HEK293 (cell line): ENCODE measurements around the gene AGMO.

ENCODE experiments used
- CTCF ChIA-PET: fragments of 350-600 bp; formaldehyde crosslinking; extraction: SDS; loops from one replicate; lab custom pipeline; 2021; ENCODE audit warnings: antibody characterized with exemption; lab: Yijun Ruan, JAX
- POLR2A ChIA-PET: fragments of 300-600 bp; formaldehyde crosslinking; extraction: SDS; loops from one replicate; lab custom pipeline; 2020; ENCODE audit warnings: antibody characterized with exemption, inconsistent platforms; lab: Yijun Ruan, JAX
- H3K27ac ChIP-seq: fragments of 200-500 bp; sonication (Bioruptor generic); 2 replicates; pipeline ENCODE4 v1.5.1; 2014; ENCODE audit warnings: low read depth, low read length, control low read depth, inconsistent platforms; ENCODE audit errors: extremely low read depth
- H3K36me3 ChIP-seq, 2 experiments: fragments of 200-500 bp in 1 of 2; sonication (Bioruptor generic) in 1 of 2; 1 replicate in 1 of 2; 2 replicates in 1 of 2; pipeline ENCODE4 v1.5.1; 2014 to 2017; ENCODE audit warnings: inconsistent platforms in 2 of 2, low read length in 2 of 2; ENCODE audit not compliant: control insufficient read depth in 2 of 2, insufficient read depth in 1 of 2
- H3K4me1 ChIP-seq: fragments of 200-500 bp; sonication (Bioruptor generic); 2 replicates; pipeline ENCODE4 v1.5.1; 2014; ENCODE audit warnings: mild to moderate bottlenecking, low read length, inconsistent platforms; ENCODE audit not compliant: control insufficient read depth, insufficient read depth
- H3K4me3 ChIP-seq: 2 replicates; pipeline ENCODE4 v1.5.1; 2011; ENCODE audit warnings: low read depth, mild to moderate bottlenecking, control low read depth, low read length, moderate library complexity
- H3K9me3 ChIP-seq: fragments of 200-500 bp; sonication (Bioruptor generic); 2 replicates; pipeline ENCODE4 v1.5.1; 2014; ENCODE audit warnings: low read depth, low read length, inconsistent platforms; ENCODE audit not compliant: control insufficient read depth, insufficient read depth
- ZFP41 ChIP-seq: fragments of 450-650 bp; formaldehyde crosslinking; IDR thresholded peaks from 2 replicates; pipeline ENCODE4 v1.5.1; 2016; ENCODE audit warnings: missing biosample characterization, missing genetic modification characterization, borderline replicate concordance
- ZNF146 ChIP-seq: fragments of 450-650 bp; formaldehyde crosslinking; IDR thresholded peaks from 2 replicates; pipeline ENCODE4 v1.5.1; 2016; ENCODE audit warnings: missing biosample characterization, missing genetic modification characterization
- ZNF248 ChIP-seq: fragments of 450-650 bp; formaldehyde crosslinking; IDR thresholded peaks from 2 replicates; pipeline ENCODE4 v1.5.1; 2017; ENCODE audit warnings: missing biosample characterization, missing genetic modification characterization
- ZNF266 ChIP-seq: fragments of 450-650 bp; formaldehyde crosslinking; IDR thresholded peaks from 2 replicates; pipeline ENCODE4 v1.5.1; 2016; ENCODE audit warnings: missing biosample characterization, missing genetic modification characterization, low read depth
- ZNF76 ChIP-seq: fragments of 450-650 bp; formaldehyde crosslinking; IDR thresholded peaks from 2 replicates; pipeline ENCODE4; 2016; ENCODE audit warnings: low read depth, missing biosample characterization, missing genetic modification characterization, borderline replicate concordance
- ZNF791 ChIP-seq: fragments of 450-650 bp; formaldehyde crosslinking; IDR thresholded peaks from 2 replicates; pipeline ENCODE4 v1.5.1; 2016; ENCODE audit warnings: missing biosample characterization, missing genetic modification characterization
- ZNF837 ChIP-seq: fragments of 450-650 bp; formaldehyde crosslinking; IDR thresholded peaks from 2 replicates; pipeline ENCODE4 v1.5.1; 2016; ENCODE audit warnings: missing biosample characterization, missing genetic modification characterization
- TF ChIP-seq, protein P1 (sequence below): fragments of 450-650 bp; formaldehyde crosslinking; IDR thresholded peaks from 2 replicates; pipeline ENCODE4 v1.5.1; 2016; ENCODE audit warnings: missing biosample characterization, missing genetic modification characterization, borderline replicate concordance
- TF ChIP-seq, protein P2 (sequence below): fragments of 450-650 bp; formaldehyde crosslinking; IDR thresholded peaks from 2 replicates; pipeline ENCODE4 v1.5.1; 2016; ENCODE audit warnings: missing biosample characterization, missing genetic modification characterization, low read depth
- TF ChIP-seq, protein P3 (sequence below): fragments of 450-650 bp; formaldehyde crosslinking; IDR thresholded peaks from 2 replicates; pipeline ENCODE4 v1.5.1; 2016; ENCODE audit warnings: missing biosample characterization, missing genetic modification characterization
- TF ChIP-seq, protein P4 (sequence below): fragments of 450-650 bp; formaldehyde crosslinking; IDR thresholded peaks from 2 replicates; pipeline ENCODE4 v1.5.1; 2017; ENCODE audit warnings: missing biosample characterization, missing genetic modification characterization
- TF ChIP-seq, protein P5 (sequence below): fragments of 450-650 bp; formaldehyde crosslinking; IDR thresholded peaks from 2 replicates; pipeline ENCODE4 v1.5.1; 2017; ENCODE audit warnings: missing biosample characterization, missing genetic modification characterization

AGMO gene

DNA sequence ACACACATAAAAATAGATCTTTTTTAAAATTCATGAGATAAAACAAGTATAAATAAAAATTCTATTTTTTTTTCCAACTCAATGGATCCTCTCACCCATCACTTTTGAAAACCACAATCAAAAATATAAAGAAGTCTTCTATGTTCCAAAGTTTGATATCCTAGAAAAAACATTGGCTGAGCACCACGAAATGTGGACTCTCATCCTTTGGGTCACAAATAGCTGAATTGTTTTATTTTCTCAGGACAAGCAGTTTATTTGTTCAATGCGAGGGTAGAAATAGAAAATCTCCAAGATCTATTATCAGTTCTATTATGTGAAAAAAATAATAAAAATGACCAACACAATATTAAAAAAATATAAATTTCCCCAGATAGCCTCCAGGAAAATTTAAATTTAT lies 348.7 kb downstream of the AGMO start (continued):
- no peak for TF ChIP-seq ZNF837 (tag by site-specific recombination)
- TF ChIP-seq, protein P1, sequence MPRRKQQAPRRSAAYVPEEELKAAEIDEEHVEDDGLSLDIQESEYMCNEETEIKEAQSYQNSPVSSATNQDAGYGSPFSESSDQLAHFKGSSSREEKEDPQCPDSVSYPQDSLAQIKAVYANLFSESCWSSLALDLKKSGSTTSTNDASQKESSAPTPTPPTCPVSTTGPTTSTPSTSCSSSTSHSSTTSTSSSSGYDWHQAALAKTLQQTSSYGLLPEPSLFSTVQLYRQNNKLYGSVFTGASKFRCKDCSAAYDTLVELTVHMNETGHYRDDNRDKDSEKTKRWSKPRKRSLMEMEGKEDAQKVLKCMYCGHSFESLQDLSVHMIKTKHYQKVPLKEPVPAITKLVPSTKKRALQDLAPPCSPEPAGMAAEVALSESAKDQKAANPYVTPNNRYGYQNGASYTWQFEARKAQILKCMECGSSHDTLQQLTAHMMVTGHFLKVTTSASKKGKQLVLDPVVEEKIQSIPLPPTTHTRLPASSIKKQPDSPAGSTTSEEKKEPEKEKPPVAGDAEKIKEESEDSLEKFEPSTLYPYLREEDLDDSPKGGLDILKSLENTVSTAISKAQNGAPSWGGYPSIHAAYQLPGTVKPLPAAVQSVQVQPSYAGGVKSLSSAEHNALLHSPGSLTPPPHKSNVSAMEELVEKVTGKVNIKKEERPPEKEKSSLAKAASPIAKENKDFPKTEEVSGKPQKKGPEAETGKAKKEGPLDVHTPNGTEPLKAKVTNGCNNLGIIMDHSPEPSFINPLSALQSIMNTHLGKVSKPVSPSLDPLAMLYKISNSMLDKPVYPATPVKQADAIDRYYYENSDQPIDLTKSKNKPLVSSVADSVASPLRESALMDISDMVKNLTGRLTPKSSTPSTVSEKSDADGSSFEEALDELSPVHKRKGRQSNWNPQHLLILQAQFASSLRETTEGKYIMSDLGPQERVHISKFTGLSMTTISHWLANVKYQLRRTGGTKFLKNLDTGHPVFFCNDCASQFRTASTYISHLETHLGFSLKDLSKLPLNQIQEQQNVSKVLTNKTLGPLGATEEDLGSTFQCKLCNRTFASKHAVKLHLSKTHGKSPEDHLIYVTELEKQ, result no peak
- TF ChIP-seq, protein P2, sequence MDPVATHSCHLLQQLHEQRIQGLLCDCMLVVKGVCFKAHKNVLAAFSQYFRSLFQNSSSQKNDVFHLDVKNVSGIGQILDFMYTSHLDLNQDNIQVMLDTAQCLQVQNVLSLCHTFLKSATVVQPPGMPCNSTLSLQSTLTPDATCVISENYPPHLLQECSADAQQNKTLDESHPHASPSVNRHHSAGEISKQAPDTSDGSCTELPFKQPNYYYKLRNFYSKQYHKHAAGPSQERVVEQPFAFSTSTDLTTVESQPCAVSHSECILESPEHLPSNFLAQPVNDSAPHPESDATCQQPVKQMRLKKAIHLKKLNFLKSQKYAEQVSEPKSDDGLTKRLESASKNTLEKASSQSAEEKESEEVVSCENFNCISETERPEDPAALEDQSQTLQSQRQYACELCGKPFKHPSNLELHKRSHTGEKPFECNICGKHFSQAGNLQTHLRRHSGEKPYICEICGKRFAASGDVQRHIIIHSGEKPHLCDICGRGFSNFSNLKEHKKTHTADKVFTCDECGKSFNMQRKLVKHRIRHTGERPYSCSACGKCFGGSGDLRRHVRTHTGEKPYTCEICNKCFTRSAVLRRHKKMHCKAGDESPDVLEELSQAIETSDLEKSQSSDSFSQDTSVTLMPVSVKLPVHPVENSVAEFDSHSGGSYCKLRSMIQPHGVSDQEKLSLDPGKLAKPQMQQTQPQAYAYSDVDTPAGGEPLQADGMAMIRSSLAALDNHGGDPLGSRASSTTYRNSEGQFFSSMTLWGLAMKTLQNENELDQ (tag by site-specific recombination), result no peak

DNA sequence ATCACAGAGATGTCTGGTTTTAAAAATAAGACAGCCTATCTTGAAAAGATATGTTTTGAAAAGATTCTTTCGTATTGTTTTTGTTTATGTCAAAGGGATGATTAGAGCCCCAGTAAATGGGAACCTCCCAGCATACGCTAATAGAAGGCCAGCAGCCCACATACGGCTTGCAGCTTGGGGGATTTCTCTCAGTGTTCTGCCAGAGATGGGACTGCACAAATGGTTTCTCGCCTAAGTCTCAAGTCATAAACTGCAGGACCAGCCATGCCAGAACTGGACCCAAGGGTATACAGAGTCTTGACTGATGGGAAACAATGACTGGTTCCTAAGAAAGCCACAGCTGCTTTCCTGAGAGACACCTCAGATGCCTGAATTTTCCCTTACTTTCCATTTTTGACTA lies 352.4 kb downstream of the AGMO start:
- Histone ChIP-seq H3K36me3 (no peaks in the 10 kb centered on the region), H3K27ac (no peak overlapping the region), H3K4me1 (no peaks in the 10 kb centered on the region)
- CTCF ChIA-PET, result interaction anchor here (1.0 kb wide), 1 partner anchor 10 kb away, joined by 3 read pairs; no protein-coding TSS in a partner anchor
- TF ChIP-seq ZNF791 (tag by site-specific recombination) (no peak), ZNF76 (no peak), ZFP41 (tag by site-specific recombination) (no peak), ZNF266 (tag by site-specific recombination) (no peak), ZNF146 (tag by site-specific recombination) (no peak), ZNF248 (tag by site-specific recombination) (no peak)
- TF ChIP-seq, protein P3, sequence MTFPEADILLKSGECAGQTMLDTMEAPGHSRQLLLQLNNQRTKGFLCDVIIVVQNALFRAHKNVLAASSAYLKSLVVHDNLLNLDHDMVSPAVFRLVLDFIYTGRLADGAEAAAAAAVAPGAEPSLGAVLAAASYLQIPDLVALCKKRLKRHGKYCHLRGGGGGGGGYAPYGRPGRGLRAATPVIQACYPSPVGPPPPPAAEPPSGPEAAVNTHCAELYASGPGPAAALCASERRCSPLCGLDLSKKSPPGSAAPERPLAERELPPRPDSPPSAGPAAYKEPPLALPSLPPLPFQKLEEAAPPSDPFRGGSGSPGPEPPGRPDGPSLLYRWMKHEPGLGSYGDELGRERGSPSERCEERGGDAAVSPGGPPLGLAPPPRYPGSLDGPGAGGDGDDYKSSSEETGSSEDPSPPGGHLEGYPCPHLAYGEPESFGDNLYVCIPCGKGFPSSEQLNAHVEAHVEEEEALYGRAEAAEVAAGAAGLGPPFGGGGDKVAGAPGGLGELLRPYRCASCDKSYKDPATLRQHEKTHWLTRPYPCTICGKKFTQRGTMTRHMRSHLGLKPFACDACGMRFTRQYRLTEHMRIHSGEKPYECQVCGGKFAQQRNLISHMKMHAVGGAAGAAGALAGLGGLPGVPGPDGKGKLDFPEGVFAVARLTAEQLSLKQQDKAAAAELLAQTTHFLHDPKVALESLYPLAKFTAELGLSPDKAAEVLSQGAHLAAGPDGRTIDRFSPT (tag by site-specific recombination), result no peak
- TF ChIP-seq, protein P4, sequence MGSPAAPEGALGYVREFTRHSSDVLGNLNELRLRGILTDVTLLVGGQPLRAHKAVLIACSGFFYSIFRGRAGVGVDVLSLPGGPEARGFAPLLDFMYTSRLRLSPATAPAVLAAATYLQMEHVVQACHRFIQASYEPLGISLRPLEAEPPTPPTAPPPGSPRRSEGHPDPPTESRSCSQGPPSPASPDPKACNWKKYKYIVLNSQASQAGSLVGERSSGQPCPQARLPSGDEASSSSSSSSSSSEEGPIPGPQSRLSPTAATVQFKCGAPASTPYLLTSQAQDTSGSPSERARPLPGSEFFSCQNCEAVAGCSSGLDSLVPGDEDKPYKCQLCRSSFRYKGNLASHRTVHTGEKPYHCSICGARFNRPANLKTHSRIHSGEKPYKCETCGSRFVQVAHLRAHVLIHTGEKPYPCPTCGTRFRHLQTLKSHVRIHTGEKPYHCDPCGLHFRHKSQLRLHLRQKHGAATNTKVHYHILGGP (tag by site-specific recombination), result no peak
- TF ChIP-seq, all 188 proteins: peak for 0
- POLR2A ChIA-PET, result no interaction called here
- Histone ChIP-seq H3K9me3 (no peaks in the 10 kb centered on the region), H3K4me3 (no peak overlapping the region)

DNA sequence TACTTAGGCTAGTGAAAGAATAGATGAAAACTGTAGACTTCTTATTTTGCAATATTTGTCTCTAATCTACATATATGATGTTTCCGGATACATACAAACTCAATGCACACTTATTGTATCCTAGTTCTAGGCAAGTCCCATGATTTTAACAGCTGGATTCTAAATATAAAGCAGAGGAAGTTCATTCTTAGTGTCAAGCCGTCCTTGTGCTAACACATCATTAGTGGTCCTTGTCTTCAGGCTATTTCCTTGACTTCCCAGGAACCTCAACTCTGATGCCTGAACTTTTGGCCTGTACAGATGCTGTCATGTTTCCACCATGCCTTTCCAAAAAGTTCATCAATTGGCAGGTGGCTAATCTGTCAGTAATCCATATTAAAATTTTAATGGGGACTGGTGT lies 357.4 kb downstream of the AGMO start:
- Histone ChIP-seq H3K4me3 (no peak overlapping the region), H3K36me3 (no peaks in the 10 kb centered on the region), H3K9me3 (no peaks in the 10 kb centered on the region), H3K27ac (no peak overlapping the region), H3K4me1 (no peaks in the 10 kb centered on the region)
- TF ChIP-seq, protein P5, sequence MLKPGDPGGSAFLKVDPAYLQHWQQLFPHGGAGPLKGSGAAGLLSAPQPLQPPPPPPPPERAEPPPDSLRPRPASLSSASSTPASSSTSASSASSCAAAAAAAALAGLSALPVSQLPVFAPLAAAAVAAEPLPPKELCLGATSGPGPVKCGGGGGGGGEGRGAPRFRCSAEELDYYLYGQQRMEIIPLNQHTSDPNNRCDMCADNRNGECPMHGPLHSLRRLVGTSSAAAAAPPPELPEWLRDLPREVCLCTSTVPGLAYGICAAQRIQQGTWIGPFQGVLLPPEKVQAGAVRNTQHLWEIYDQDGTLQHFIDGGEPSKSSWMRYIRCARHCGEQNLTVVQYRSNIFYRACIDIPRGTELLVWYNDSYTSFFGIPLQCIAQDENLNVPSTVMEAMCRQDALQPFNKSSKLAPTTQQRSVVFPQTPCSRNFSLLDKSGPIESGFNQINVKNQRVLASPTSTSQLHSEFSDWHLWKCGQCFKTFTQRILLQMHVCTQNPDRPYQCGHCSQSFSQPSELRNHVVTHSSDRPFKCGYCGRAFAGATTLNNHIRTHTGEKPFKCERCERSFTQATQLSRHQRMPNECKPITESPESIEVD (tag by site-specific recombination), result no peak
- CTCF ChIA-PET, result no interaction called here
- POLR2A ChIA-PET, result no interaction called here
